HG02588 (cell line): ENCODE measurements around the gene CELF1.
"Not testable (repeated sequence)": the region's sequence is repeated elsewhere in the genome, so short reads cannot be mapped to it uniquely, and the experiment has no call there.

Source experiments
- ATAC-seq: cut with Tn5 transposase; IDR thresholded peaks from one replicate; pipeline ENCODE4 v1.9.1; 2021; ENCODE audit warnings: mild to moderate bottlenecking, moderate library complexity; ENCODE audit not compliant: unreplicated experiment

Gene CELF1

DNA sequence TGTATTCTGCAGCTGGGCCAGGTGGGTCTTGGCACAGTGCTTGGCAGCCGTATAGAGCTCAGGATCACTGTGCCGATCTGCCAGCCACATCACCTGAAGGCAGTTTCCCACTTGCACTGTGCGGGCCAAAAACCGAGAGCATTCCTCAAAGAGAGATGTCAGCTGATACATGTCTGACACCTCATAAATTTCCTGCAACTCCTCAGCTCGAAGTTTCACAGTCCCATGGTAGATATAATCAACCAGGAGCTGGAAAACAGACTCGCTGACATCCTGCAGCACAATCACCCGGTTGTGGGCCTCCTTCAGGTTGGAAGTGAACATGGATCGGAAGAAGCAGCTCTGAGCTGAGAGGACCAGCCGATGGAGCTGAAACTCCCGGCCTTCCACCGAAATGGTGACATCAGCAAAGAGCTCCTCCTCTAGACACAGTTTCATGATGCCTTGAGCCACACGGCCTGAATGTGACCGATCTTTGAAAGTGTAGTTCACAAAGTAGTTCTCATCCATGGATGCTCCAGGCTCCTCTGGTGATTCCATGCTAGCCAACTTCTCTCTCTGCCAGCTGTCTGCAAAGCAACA is 24.6 kb upstream of the CELF1 start:
- no peak for ATAC-seq

DNA sequence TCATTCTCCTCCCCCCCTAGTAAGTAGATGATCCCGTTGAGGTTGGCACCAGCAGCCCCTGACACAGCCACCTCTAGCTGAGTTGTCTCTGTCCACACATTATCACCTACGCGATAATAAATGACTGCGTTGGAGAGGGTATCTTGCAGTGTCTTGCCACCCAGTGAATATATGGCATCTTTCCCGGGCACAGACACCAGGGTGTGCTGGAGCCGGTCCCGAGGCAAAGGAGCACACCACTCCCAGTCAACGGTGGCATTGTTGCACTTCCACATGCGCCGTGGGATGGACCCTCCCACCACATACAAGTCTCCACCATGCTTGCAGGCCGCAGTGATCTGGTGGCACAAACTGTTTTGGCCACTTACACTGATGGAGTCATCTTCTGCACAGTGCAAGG is 20.4 kb upstream of the CELF1 start:
- no peak for ATAC-seq

DNA sequence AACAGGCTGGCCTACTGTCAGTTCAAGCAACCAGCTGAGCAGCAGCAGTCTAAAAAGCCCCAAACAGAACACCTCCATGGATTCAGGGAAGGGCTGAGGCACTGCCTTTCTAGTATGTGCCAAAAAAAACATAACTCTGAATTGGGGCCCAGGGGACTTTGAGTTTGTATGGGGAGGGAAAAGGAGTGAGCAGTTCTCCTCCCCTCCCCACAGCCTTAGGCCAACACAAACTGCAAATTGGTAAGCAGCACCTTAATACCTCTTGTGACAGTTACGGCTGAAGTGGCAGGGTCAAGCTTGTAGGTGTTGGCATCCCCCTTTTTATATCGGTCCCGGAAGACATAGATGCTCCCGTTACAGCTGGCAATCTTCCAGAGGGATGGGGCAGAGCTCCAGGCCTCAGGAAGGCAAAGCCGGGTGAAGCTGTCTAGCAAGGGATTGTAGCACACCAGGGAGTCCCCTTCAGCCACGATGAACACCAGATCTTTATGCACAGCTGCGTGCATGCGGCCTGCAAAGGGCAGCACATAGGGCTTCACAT is 19.9 kb upstream of the CELF1 start:
- no peak for ATAC-seq

DNA sequence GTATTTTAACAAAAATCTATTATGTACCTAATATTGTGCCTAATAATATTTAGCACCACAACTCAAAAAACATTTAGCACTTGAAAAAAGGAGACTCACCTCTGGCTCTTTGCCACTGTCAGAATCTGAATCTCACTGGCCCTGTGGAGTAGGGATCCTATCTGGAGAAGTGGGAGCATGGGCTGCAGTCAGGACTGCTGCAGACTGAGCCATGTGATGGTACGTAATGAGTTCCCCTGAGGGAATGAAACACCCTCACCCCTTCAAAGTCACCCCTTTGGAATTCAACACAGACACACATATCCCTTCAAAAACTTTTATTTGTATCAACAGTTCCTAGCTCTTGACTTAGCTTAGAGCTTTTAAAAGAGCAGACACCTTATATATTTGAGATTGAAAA is 19.0 kb upstream of the CELF1 start:
- ATAC-seq: no peak

DNA sequence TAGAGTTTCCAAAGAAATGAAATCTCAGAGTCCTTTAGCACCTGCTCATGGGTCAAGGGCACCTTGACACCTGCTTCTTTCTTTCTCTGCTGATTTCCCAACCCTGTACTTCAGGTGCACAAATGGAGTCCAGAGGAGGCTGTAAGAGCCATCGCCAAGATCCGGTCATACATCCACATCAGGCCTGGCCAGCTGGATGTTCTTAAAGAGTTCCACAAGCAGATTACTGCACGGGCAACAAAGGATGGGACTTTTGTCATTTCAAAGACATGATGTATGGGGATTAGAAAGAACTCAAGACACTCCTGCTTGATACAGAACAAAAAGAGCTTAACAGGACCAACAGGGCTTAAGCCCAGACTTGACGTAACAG is 18.4 kb upstream of the CELF1 start:
- ATAC-seq: no peak

DNA sequence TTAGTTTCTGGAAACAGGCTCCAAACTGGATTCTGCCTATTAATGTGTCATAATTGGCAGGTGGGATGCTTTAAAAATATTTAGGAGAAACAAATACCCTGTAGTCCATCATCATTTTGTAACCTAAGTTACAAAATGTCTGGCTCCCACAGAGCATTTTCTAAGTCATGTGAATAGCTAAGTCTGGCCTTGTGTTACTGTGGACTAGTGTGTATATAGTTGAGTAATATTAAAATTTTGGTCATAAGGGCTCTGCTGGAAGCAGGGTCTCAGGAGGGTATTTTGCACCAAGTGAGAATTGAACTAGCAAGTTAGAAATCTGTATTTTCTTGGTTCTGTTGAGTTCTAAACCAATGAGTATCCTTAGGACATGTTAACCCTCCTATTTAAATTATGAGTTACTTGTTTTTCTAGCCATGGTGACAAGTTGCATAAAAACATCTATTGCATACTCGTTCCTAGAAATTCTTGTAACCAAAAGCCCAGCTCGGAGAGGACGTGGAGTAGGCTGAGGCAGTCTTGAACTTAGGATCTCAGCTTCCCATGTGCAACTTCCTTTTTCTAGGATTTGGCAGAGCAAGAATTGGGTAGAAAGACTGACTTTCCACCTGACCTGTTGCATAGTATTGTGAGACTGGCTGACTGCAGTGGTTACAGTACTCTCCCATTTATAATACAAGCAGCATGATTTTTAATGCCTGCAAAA is 17.9 kb upstream of the CELF1 start:
- ATAC-seq: no peak

DNA sequence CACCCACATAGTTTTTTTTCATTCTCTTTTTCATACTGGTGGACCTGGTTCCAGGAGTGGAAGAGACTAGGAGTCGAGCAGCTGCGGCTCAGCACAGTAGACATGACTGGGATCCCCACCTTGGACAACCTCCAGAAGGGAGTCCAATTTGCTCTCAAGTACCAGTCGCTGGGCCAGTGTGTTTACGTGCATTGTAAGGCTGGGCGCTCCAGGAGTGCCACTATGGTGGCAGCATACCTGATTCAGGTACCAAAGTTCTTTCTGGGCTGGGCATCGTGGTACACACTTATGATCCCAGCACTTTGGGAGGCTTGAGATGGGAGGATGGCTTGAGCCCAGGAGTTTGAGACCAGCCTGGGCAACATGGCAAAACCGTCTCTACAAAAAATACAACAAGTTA is 16.7 kb upstream of the CELF1 start:
- no peak for ATAC-seq

DNA sequence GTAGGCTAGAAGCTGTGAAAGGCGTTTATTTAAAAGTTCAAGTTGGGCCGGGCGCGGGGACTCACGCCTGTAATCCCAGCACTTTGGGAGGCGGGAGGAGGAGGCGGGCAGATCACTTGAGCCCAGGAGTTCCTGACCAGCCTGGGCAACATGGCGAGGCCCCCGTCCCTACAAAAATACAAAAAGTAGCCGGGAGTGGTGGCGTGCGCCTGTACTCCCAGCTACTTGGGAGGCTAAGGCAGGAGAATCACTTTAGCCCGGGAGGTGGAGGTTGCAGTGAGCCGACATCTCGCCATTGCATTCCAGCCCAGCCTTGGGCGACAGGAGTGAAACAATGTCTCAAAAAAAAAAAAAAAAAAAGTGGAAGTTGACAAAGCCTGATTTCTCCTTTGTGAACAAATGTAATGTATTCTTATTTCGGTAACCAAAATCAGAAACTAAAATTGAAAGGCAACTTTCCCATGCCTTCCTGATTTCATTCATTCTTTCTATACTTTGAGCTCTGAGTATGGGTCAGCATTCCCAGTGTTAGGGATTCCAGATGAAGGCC is 13.3 kb upstream of the CELF1 start:
- ATAC-seq: no peak

DNA sequence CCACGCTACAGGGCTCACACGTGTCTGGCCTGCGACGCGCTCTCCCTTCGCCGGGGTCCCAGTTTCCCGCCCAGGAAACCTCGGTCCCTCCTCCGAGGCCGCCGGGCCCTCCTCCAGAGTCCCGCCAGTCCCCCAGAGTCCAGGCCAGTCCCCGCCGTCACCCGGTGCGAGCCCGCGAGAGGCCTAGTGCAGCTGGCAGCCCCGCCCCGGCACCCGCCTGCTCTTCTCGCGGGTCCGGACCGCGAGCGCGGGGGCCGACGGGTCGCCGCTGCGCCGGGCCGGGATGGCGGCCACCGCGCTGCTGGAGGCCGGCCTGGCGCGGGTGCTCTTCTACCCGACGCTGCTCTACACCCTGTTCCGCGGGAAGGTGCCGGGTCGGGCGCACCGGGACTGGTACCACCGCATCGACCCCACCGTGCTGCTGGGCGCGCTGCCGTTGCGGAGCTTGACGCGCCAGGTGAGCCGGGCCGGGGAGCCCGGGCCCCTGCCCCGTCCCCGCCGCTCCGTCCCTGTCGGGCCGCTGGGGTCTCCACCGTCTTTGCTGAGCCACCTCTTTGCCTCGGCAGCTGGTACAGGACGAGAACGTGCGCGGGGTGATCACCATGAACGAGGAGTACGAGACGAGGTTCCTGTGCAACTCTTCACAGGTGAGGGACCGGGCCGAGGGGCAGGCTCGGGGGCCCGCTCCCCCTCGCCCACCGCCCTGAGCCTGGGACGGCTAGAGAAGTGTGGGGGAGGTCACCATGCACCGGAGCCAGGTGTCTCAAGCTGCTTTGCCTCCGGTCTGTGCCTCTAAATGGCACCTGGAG is 12.6 kb upstream of the CELF1 start, which contains the start of gene PTPMT1:
Gene PTPMT1 (plus strand): TSS at position 260 of the 809 bp plus-strand sequence. CDS start 24 bp downstream, at position 284.
- peak; percentile 91 for ATAC-seq

DNA sequence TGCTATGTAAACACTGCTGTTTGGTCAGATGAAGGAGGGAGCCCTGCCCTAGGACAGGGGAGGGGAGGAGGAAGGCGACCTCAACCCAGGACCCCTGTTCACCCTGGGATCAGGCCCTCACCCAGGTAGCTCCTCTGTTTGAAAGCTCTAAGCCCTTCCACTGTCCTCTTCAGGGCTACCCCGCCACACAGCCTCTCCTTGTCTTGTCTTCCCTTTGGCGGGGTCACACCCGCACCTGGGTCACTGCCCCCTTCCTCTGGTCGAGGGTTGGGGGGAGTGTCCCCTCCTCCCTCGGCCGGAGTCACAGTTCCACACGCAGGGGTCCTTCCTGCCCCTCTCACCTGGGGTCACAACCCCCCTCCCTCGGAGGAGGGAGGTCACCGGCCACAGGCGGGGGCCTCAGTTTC is 12.0 kb upstream of the CELF1 start:
- peak; percentile 15 for ATAC-seq

DNA sequence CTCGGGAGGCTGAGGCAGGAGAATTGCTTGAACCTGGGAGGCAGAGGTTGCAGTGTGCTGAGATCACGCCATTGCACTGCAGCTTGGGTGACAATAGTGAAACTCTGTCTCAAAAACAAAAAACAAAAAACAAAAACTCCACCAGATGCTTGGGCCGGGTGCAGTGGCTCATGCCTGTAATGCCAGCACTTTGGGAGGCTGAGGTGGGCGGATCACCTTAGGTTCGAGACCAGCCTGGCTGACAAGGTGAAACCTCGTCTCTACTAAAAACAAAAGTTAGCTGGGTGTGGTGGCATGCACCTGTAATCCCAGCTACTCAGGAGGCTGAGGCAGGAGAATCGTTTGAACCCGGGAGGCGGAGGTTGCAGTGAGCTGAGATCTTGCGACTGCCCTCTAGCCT is 11.4 kb upstream of the CELF1 start:
- ATAC-seq: not testable (repeated sequence)

DNA sequence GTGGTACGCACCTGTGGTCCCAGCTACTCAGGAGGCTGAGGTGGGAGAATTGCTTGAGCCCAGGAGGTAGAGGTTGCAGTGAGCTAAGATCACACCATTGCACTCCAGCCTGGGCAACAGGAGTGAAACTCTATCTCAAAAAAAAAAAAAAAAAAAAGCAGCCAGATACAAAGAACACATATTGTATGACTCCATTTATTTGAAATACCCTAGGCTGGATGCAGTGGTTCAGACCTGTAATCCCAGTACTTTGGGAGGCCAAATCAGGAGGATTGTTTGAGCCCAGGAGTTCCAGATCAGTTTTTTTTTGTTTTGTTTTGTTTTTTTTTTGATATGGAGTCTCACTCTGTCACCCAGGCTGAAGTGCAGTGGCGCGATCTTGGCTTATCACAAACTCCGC is 9.5 kb upstream of the CELF1 start:
- not testable (repeated sequence) for ATAC-seq

DNA sequence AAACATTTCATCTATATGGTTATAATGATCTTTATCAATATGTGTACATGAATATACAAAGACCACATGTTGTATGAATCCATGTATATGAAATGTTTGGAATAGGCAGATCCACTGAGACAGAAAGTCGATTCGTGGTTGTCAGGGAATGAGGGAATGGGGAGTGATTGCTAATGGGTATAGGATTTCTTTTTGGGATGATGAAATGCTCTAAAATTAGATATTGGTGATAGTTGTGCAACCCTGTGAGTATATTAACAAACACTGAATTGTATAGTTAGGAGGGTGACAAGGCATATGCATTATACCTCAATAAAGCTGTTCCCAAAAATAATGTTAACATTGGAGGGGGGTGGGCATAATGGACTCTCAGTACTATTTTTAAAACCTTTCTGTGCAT is 7.5 kb upstream of the CELF1 start:
- no peak for ATAC-seq

DNA sequence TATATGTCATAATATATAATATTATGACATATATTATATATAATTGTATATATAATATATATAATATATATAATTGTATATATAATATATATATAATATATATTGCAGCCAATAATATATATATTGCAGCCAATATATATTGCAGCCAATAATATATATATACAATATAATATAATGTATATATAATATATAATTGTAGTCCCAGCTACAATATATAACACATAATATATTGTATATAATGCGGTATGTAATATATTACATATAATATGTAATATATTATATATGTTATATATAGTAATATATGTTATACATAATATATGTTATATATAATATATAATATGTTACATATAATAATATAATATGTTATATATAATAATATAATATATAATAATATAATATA is 5.8 kb upstream of the CELF1 start:
- no peak for ATAC-seq

DNA sequence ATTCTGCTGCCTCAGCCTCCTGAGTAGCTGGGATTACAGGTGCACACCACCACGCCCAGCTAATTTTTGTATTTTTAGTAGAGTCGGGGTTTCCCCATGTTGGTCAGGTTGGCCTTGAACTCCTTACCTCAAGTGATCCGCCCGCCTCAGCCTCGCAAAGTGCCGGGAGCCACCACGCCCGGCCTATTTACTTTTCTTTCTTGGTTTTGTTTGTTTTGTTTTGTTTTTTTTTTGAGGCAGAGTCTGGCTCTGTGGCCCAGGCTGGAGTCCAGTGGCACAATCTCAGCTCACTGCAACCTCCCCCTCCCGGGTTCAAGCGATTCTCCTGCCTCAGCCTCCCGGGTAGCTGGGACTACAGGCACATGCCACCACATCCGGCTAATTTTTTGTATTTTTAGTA is 4.1 kb upstream of the CELF1 start:
- ATAC-seq: not testable (repeated sequence)

DNA sequence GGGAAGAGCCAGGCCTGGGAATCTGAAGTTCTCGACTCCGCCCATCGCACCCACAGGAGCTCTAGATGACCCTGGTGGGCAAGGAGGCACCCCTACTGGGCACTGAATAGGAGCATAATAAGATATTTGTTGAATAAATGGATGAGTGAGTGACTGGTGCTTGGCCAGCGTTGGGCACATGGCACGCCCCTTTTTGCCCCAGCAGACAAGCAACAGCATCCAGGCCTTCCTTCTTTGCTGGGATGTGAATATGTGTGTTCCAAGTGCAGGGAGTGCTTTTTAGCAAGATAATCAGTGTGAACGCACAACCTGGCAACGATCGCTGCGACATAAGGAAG is 443 bp upstream of the CELF1 start:
- peak; percentile 16 for ATAC-seq

DNA sequence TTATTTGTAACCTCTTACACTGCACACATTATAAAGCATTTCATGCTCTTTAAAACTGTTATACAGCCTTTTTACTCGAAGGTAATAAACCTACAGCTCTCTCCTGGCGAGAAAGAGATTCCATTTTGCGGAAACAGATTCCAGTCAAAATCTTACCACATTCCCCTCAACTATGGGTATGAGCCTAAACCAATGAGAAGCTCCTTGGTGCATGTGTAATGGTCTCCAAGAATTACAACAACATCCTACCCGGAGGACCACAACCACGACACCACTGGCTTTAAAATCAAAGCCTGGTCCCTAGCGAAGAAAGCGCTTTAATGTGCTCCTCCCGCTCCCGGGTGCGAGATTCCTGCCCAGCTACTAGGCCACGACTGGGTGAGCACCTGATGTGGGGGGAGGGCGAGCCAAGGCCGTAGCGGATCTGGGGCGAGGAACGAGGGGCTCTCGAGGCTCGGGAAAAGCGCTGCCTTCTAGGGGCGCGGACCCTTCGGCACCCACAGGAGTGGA is 821 bp downstream of the CELF1 start:
- ATAC-seq: peak; percentile 5

DNA sequence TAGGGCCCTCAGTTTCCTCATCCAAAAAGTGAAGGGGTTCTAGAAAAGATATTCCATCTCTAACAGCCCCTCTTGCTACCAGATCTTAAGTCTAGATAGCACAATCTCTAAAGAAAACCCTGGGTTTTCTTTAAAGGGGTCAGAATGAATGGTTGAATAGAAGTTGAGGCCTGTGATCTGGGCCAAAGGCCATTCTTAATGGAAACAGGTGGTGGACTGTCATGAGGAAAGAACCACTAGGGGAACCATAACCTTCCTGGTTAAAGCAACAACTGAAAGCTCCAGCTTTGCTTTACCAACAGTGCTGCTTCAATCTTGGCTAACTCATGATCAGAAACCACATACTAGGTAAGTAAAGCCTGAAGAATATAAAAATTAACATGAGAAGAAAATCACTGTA is 1.8 kb downstream of the CELF1 start:
- ATAC-seq: no peak

DNA sequence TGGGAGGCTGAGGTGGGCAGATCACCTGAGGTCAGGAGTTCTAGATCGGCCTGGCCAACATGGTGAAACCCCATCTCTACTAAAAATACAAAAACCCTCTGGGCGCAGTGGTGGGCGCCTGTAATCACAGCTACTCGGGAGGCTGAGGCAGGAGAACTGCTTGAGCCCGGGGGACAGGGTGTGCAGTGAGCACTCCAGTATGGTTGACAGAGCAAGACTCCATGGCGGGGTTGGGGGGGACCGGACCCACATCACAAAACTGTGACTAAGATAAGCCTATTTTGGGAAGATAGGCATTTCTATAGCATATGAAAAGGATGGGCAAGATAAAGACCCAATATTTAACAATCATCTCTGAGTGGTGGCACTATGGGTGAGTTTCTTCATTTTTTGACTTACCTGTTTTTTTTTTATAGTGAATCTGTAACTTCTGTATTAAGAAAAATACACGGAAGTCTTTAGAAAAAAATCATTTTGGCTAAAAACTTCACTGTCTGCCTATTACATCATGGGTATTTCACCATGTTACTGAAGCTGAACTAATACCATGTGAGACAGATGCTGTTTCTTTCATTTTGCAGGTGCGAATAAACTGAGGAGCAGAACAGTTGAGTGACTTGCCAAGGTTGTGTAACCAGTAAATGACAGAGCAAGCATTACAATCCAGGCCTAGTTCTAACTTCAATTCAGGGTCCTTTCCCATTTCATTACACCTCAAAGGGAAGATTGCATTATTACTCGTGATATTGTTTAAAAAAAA is 2.5 kb downstream of the CELF1 start:
- ATAC-seq: no peak

DNA sequence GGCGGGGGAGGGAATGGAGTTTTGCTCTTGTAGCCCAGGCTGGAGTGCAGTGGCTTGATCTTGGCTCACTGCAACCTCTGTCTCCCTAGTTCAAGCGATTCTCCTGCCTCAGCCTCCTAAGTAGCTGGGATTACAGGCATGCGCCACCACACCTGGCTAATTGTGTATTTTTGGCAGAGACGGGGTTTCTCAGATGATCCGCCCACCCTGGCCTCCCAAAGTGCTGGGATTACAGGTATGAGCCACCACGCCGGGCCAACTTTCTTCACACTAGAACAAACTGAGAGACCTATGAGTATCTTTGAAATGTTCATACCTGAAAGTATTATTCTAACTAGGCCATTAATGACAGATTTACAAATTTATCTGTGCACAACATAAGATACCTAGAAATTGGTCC is 6.7 kb downstream of the CELF1 start:
- not testable (repeated sequence) for ATAC-seq

DNA sequence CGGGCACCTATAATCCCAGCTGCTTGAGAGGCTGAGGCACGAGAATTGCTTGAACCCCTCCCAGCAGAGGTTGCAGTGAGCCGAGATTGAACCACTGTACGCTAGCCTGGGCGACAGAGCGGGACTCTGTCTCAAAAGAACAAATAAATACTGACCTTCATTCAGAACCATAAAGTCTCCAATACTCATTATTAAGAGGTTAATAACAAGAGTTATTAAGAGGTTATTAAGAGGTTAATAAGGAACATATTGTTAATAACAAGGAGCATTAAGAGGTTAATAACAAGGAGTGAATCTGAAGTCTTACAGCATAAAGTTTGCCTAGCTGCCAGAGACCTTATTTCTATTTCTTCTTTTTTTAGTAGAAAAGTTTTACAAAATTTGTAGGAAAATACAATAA is 7.6 kb downstream of the CELF1 start:
- no peak for ATAC-seq
